NK-92 treated with Interleukin-12 subunit alpha and Interleukin-12 subunit beta, amount 100 ng/mL, for 24 hours (cell line): ENCODE results near the gene SLC8B1.

Source experiments
- DNase-seq: peaks from one replicate; lab custom pipeline; 2025; lab: John Stamatoyannopoulos, UW

SLC8B1 gene

GRCh38 chr12:113318900-113319628 lies 15.8 kb downstream of the SLC8B1 start:
- DNase-seq: no peak

- no peak for DNase-seq
Observed at GRCh38 chr12:113318046-113318656, 16.8 kb downstream of the SLC8B1 start.

GRCh38 chr12:113317122-113317521 lies 17.8 kb downstream of the SLC8B1 start:
- no peak for DNase-seq

- DNase-seq: no peak
Observed at GRCh38 chr12:113316155-113316554, 18.8 kb downstream of the SLC8B1 start.

- no peak for DNase-seq
Observed at GRCh38 chr12:113315358-113315757, 19.6 kb downstream of the SLC8B1 start.

GRCh38 chr12:113314121-113314529 lies 20.8 kb downstream of the SLC8B1 start:
- no peak for DNase-seq

- DNase-seq: no peak
Observed at GRCh38 chr12:113310489-113310888, 24.4 kb downstream of the SLC8B1 start.

- DNase-seq: no peak
Observed at GRCh38 chr12:113306382-113306781, 28.5 kb downstream of the SLC8B1 start.

GRCh38 chr12:113305281-113305856 lies 29.5 kb downstream of the SLC8B1 start:
- DNase-seq: no peak

GRCh38 chr12:113302886-113303640 lies 31.8 kb downstream of the SLC8B1 start:
- DNase-seq: no peak

- no peak for DNase-seq
Observed at GRCh38 chr12:113302466-113302865, 32.4 kb downstream of the SLC8B1 start.

- DNase-seq: no peak
Observed at GRCh38 chr12:113301811-113302210, 33.1 kb downstream of the SLC8B1 start.

- no peak for DNase-seq
Observed at GRCh38 chr12:113299619-113300237, 35.2 kb downstream of the SLC8B1 start.

- DNase-seq: no peak
Observed at GRCh38 chr12:113298861-113299545, 35.9 kb downstream of the SLC8B1 start.

GRCh38 chr12:113298472-113298817 lies 36.5 kb downstream of the SLC8B1 start:
- no peak for DNase-seq

- no peak for DNase-seq
Observed at GRCh38 chr12:113297621-113298471, 37.1 kb downstream of the SLC8B1 start.

GRCh38 chr12:113297214-113297587 lies 37.7 kb downstream of the SLC8B1 start:
- DNase-seq: no peak

- DNase-seq: no peak
Observed at GRCh38 chr12:113296557-113297213, 38.2 kb downstream of the SLC8B1 start.

GRCh38 chr12:113295886-113296556 lies 38.9 kb downstream of the SLC8B1 start:
- DNase-seq: no peak

GRCh38 chr12:113293100-113293499 lies 41.8 kb downstream of the SLC8B1 start:
- DNase-seq: no peak
